Pancreas (tissue), 10 donors: Measurements from ENCODE around the gene PTEN. TPM values are rescaled to one million over a fixed set of nuclear protein-coding genes. Genes with fewer than 3 reads are reported as not detected.
"Not testable (repeated sequence)": the region's sequence is repeated elsewhere in the genome, so short reads cannot be mapped to it uniquely, and the experiment has no call there.

Experiments
- ATAC-seq, 4 donors: fragments of 200-7000 bp; cut with Tn5 transposase; one replicate each; pipeline versions ENCODE4 v1.8.0 to v1.9.1; 2020; ENCODE audit warnings: mild to moderate bottlenecking in 4 of 4, moderate library complexity in 4 of 4
- DNase-seq, 6 donors: peaks; one replicate each; pipeline ENCODE4 v3.0.0-alpha.2; 2020
- FAIRE-seq: peaks from 2 replicates; lab custom pipeline; 2012; peaks lifted over from hg19 to GRCh38; lab: Jason Lieb, UNC
- H3K27ac ChIP-seq, 4 donors: fragments of 200-600 bp; sonication (generic); 1 replicate in 3 of 4; 2 replicates in 1 of 4; pipeline versions ENCODE4 v1.5.0 to v1.8.0; 2020
- H3K27me3 ChIP-seq, 4 donors: fragments of 200-600 bp; one replicate each; pipeline ENCODE4 v1.8.0; 2021
- H3K36me3 ChIP-seq, 3 donors: fragments of 200-600 bp; sonication (generic) in 1 of 3; one replicate each; pipeline versions ENCODE4 v1.5.0 to v1.8.0; 2020 to 2021
- H3K4me1 ChIP-seq, 3 donors: fragments of 200-600 bp; one replicate each; pipeline ENCODE4 v1.8.0; 2021
- H3K4me3 ChIP-seq, 4 donors: fragments of 200-600 bp; sonication (generic) in 2 of 4; one replicate each; pipeline versions ENCODE4 v1.5.0 to v1.8.0; 2020 to 2021
- H3K9me3 ChIP-seq, 4 donors: fragments of 200-600 bp; one replicate each; pipeline ENCODE4 v1.8.0; 2021
- WGBS, 2 donors: extraction: QIAGEN DNeasy Blood & Tissue Kit; methylation state at CpG; one replicate each; pipeline ENCODE4 v1.1.7; 2013; 5-methylcytosine and 5-hydroxymethylcytosine counted together
- intact Hi-C, 3 donors: fragments of 100-400 bp; cut with DNase I; formaldehyde crosslinking; loops; one replicate each; pipeline versions ENCODE4 v1.11.1 to v1.14.2; 2022
- polyA plus RNA-seq, 2 donors: library from polyadenylated mRNA; stranded (reverse); fragments of 200-250 nt; gene quantifications; one replicate each; pipeline ENCODE4 v1.2.3, GENCODE V29; 2013
- total RNA-seq, 6 donors: library from RNA; stranded (reverse); fragmentation: NEBNext Ultra II Directional in 4 of 6; extraction: Animal tissue kit (Norgen Biotek cat#: 25700) in 4 of 6; gene quantifications; one replicate each; pipeline versions ENCODE4 v1.2.1 to v1.2.4, GENCODE V29; 2021 to 2023
- TF ChIP-seq, protein P1 (sequence below), 4 donors: fragments of 200-600 bp; sonication (generic) in 3 of 4; IDR thresholded peaks; one replicate each; pipeline versions ENCODE4 v1.5.0 to v1.8.0; 2021; ENCODE audit warnings: antibody characterized with exemption in 4 of 4
- donor health status: healthy with polysubstance abuse.
- donor health status: DM: no; HTN: no; CAD: no; lungs with moderate emphysema.
- donor health status: DM: no; HTN: no; CAD: no.
- donor health status: control.
- donor health status: control.
- donor health status: Bipolar disorder and iron deficiency.
- donor health status: DM: yes; HTN: yes; CAD: no.
- donor health status: DM: no; HTN: no; CAD: no.
- donor health status: DM: no; HTN: no; CAD: no.
- donor health status: DM: yes; HTN: yes; CAD: no.

The PTEN gene
- total and polyA plus RNA-seq, 8 donors: 19.2 to 64.1 (median 40.4) TPM

DNA sequence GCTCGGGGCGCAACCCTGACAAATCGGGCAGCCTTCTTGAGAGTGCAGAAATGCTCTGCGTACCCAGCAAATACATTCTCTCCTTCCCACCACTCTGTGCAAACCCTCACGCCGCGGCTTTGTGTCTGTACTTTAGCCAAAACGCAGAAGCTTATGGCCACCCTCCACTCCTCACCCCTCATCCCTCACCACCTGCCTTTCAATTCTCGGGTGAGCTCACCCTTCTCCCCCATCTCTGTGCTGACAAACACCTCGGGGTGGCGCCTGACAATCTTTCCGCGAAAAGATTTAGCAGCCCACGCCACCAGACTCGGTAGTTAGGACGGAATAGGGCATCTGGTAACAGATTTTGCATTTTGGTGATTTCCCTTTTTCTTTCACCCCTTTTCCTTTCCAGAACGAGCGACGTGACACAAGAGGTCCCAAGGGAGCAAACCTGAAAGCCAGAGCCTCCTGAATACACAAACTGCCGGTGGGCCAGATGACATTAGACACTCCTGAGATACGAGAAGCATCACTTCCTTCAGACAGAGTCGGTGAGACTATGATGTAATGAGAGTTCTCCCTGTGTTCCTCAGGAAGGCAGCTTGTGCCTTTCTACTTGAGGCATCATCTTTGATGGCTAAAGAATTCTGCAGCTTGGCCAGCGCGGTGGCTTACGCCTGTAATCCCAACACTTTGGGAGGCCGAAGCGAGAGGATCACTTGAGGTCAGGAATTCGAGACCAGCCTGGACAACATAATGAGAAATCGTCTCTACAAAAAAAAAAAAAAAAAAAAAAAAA is 44.7 kb upstream of the PTEN start:
- H3K4me1 ChIP-seq: peaks cover 10 to 30% (median 12%) of the 10 kb centered on the region in 3 donors
- H3K9me3 ChIP-seq: no peaks in the 10 kb centered on the region
- FAIRE-seq: no peak
- intact Hi-C loops: no loop called here
- TF ChIP-seq, protein P1, sequence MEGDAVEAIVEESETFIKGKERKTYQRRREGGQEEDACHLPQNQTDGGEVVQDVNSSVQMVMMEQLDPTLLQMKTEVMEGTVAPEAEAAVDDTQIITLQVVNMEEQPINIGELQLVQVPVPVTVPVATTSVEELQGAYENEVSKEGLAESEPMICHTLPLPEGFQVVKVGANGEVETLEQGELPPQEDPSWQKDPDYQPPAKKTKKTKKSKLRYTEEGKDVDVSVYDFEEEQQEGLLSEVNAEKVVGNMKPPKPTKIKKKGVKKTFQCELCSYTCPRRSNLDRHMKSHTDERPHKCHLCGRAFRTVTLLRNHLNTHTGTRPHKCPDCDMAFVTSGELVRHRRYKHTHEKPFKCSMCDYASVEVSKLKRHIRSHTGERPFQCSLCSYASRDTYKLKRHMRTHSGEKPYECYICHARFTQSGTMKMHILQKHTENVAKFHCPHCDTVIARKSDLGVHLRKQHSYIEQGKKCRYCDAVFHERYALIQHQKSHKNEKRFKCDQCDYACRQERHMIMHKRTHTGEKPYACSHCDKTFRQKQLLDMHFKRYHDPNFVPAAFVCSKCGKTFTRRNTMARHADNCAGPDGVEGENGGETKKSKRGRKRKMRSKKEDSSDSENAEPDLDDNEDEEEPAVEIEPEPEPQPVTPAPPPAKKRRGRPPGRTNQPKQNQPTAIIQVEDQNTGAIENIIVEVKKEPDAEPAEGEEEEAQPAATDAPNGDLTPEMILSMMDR (IDR thresholded peaks at IDR 0.05): no peak
- H3K4me3 ChIP-seq: peak overlapping the region; percentile 35 to 77 (median 58)
- H3K36me3 ChIP-seq: no peaks in the 10 kb centered on the region
- H3K27me3 ChIP-seq: no peaks in the 10 kb centered on the region
- ATAC-seq: peak; percentile 33 to 74 (median 60)
- DNase-seq: peak in 5 of 6 donors; percentile 28 to 64 (median 34)
- peak overlapping the region; percentile 69 to 85 (median 82) for H3K27ac ChIP-seq
- WGBS, 2 donors: 13 to 14% methylated on average over 29 of the region's 29 CpGs

DNA sequence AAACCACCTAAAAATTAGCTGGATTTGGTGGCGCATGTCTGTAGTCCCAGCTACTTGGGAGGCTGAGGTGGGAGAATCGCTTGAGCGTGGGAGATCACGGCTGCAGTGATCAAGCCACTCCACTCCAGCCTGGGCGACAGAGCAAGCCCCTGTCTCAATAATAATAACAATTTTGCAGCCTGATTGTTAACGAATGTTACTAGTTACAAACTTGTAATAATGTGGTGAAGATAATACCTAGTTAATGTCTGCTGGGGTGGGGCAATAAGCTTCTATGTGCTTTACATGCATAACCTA is 44.2 kb upstream of the PTEN start:
- ATAC-seq (no peak), DNase-seq (no peak), FAIRE-seq (no peak)
- TF ChIP-seq, protein P1 (IDR thresholded peaks at IDR 0.05): no peak
- H3K27me3 ChIP-seq: no peaks in the 10 kb centered on the region
- H3K4me1 ChIP-seq: peaks cover 10 to 30% (median 12%) of the 10 kb centered on the region in 3 donors
- intact Hi-C loops: no loop called here
- H3K9me3 ChIP-seq: no peaks in the 10 kb centered on the region
- peak overlapping the region in 1 of 4 donors; percentile 77 for H3K4me3 ChIP-seq
- H3K27ac ChIP-seq: peak overlapping the region in 1 of 4 donors; percentile 85
- 81 to 85% methylated on average over 6 of the region's 6 CpGs for WGBS, 2 donors
- no peaks in the 10 kb centered on the region for H3K36me3 ChIP-seq

DNA sequence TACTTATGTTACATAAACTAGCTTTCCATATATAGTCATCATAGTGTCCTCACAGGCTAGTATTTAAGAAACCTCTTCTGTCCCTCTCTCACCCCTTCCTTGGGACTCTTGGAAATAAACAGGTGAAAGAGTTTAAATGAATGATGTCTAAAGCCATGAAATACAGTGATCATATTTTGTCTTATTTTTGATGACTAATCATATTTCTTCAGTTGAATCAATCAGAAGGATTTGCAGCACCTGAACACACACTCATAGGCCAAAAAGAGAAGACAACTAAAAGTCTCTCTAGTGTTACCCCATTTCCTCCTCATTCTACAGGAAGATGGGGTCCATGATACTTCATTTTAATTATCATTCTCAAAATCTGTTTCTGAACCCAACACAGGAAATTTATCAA is 36.8 kb upstream of the PTEN start:
- no peaks in the 10 kb centered on the region for H3K27me3 ChIP-seq
- no peaks in the 10 kb centered on the region for H3K9me3 ChIP-seq
- TF ChIP-seq, protein P1 (IDR thresholded peaks at IDR 0.05): no peak
- no peaks in the 10 kb centered on the region for H3K4me1 ChIP-seq
- no peak for DNase-seq
- H3K36me3 ChIP-seq: no peaks in the 10 kb centered on the region
- ATAC-seq: no peak
- H3K27ac ChIP-seq: no peak overlapping the region
- FAIRE-seq: no peak
- intact Hi-C loops: no loop called here
- no peak overlapping the region for H3K4me3 ChIP-seq

DNA sequence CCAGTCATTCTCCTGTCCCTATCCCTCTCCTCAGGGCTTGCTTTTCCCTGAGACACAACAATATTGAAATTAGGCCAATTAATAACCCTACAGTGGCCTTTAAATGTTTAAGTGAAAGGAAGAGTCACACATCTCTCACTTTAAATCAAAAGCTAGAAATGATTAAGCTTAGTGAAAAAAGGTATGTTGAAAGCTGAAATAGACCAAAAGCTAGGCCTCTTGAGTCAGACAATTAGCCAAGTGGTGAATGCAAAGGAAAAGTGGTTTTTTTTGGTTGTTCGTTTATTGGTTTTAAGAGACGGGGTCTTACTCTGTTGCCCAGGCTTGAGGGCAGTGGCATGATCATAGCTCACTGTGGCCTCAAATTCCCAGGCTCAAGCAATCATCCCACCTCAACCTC is 35.7 kb upstream of the PTEN start:
- no peak for ATAC-seq
- no peaks in the 10 kb centered on the region for H3K36me3 ChIP-seq
- no peak overlapping the region for H3K27ac ChIP-seq
- no peak for DNase-seq
- no peaks in the 10 kb centered on the region for H3K27me3 ChIP-seq
- intact Hi-C loops: no loop called here
- H3K4me1 ChIP-seq: no peaks in the 10 kb centered on the region
- FAIRE-seq: no peak
- no peak overlapping the region for H3K4me3 ChIP-seq
- TF ChIP-seq, protein P1 (IDR thresholded peaks at IDR 0.05): no peak
- 77 to 92% methylated on average over 2 of the region's 2 CpGs for WGBS, 2 donors
- H3K9me3 ChIP-seq: no peaks in the 10 kb centered on the region

GRCh38 chr10:87829051-87829450 is 34.4 kb upstream of the PTEN start:
- FAIRE-seq, DNase-seq, H3K27ac ChIP-seq, ATAC-seq, H3K4me1 ChIP-seq, H3K4me3 ChIP-seq, H3K27me3 ChIP-seq, H3K36me3 ChIP-seq, intact Hi-C loops, H3K9me3 ChIP-seq: not testable (repeated sequence)
- 84 to 93% methylated on average over 4 of the region's 4 CpGs for WGBS, 2 donors
